ENCODE measurements around the gene IQSEC1.
A peak's percentile ranks its signal among the peaks of the same experiment; 100 is the strongest.

The IQSEC1 gene

GRCh38 chr3:12947504-12948369 is 125.5 kb downstream of the IQSEC1 start:
- Histone ChIP-seq H3K27me3 (ENCODE audit: control insufficient read depth in 3 of 3, insufficient read depth in 3 of 3, low read depth in 1 of 3, low read length in 3 of 3) (no peaks in the 10 kb centered on the region), H2BK15ac (ENCODE audit: low read length) (no peak overlapping the region), H2AK5ac (ENCODE audit: low read depth, low read length) (peak overlapping the region; percentile 8), H3K79me1 (ENCODE audit: low read depth, low read length) (peaks cover 5% of the 10 kb centered on the region), H3K4me2 (ENCODE audit: insufficient read depth, low read length, poor library complexity, severe bottlenecking) (no peak overlapping the region), H3K36me3 (replicated peaks in 1 of 2; ENCODE audit: control insufficient read depth in 2 of 2, insufficient read depth in 2 of 2, low read length in 2 of 2) (peaks cover 0 to 5% of the 10 kb centered on the region in 2 donors), H3K4ac (ENCODE audit: low read length) (no peak overlapping the region), H2BK5ac (ENCODE audit: low read length) (no peak overlapping the region), H4K8ac (ENCODE audit: low read depth, low read length) (no peak overlapping the region), H2AFZ (ENCODE audit: low read length) (no peak overlapping the region), H3K18ac (ENCODE audit: low read length) (peak overlapping the region; percentile 69), H2BK120ac (ENCODE audit: low read depth, low read length) (no peak overlapping the region), H2BK12ac (ENCODE audit: low read length) (no peak overlapping the region), H3K23ac (ENCODE audit: low read depth, low read length, poor library complexity) (peak overlapping the region; percentile 71), H3K9me3 (replicated peaks in 1 of 2; ENCODE audit: control insufficient read depth in 2 of 2, insufficient read depth in 1 of 2, low read depth in 1 of 2, low read length in 2 of 2) (peaks cover 0 to under 1% of the 10 kb centered on the region in 2 donors), H3K4me1 (ENCODE audit: control insufficient read depth in 2 of 2, insufficient read depth in 1 of 2, low read depth in 1 of 2, low read length in 2 of 2) (peaks cover 19 to 20% of the 10 kb centered on the region in 2 donors), H4K91ac (ENCODE audit: low read depth, low read length, poor library complexity) (no peak overlapping the region), H3K9ac (ENCODE audit: low read depth, low read length, poor library complexity) (no peak overlapping the region), H3K14ac (ENCODE audit: low read length) (no peak overlapping the region), H3K4me3 (ENCODE audit: low read length in 2 of 2) (no peak overlapping the region), H3K27ac (replicated peaks; ENCODE audit: low read length) (no peak overlapping the region)
- no peak for DNase-seq (ENCODE audit: low spot score)
- WGBS, 2 donors (ENCODE audit: extremely low coverage in 2 of 2, insufficient read length in 2 of 2, insufficient replicate concordance in 1 of 2): no CpG with 5 or more reads among the region's 7 CpGs

DNA sequence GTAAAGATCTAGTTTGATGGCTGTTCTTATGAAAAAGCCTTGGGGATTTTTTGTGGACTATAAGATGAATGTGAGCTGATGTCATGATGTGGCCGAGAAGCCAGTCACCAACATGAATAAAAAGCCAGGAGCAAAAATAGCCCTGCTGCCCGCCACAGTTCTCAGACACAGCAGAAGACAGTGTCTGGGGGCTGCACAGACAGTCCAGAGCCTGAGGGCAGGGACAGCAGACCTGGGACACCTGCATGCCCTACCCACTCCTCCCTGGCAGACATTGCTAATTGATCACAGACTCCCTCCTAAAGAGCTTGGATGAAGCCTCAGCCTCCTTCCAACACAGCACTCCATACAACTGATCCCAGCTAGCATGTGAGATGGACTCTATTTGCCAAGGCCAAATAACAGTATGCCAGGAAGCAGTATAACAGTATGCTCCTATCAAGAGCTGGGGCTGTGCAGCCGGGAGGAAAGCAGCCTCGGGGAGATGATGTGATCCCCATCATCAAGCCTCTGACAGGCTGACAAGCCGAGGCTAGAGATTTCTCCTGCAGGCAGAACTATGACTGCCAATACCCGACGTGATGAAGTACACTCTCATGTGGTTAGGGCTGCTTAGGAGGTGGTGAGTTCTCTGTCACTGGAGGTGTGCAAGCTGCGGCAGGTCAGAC is 126.4 kb downstream of the IQSEC1 start:
- H2BK120ac ChIP-seq (ENCODE audit: low read depth, low read length): no peak overlapping the region
- H3K79me1 ChIP-seq (ENCODE audit: low read depth, low read length): peaks cover 5% of the 10 kb centered on the region
- H4K8ac ChIP-seq (ENCODE audit: low read depth, low read length): no peak overlapping the region
- no peak overlapping the region for H3K27ac ChIP-seq (replicated peaks; ENCODE audit: low read length)
- no peak overlapping the region for H2AFZ ChIP-seq (ENCODE audit: low read length)
- no peak overlapping the region for H3K9ac ChIP-seq (ENCODE audit: low read depth, low read length, poor library complexity)
- no CpG with 5 or more reads among the region's 8 CpGs for WGBS, 2 donors (ENCODE audit: extremely low coverage in 2 of 2, insufficient read length in 2 of 2, insufficient replicate concordance in 1 of 2)
- H3K4me2 ChIP-seq (ENCODE audit: insufficient read depth, low read length, poor library complexity, severe bottlenecking): no peak overlapping the region
- no peaks in the 10 kb centered on the region for H3K27me3 ChIP-seq (ENCODE audit: control insufficient read depth in 3 of 3, insufficient read depth in 3 of 3, low read depth in 1 of 3, low read length in 3 of 3)
- H2BK15ac ChIP-seq (ENCODE audit: low read length): no peak overlapping the region
- H3K23ac ChIP-seq (ENCODE audit: low read depth, low read length, poor library complexity): peak overlapping the region; percentile 71
- no peak overlapping the region for H2BK5ac ChIP-seq (ENCODE audit: low read length)
- no peak overlapping the region for H3K4ac ChIP-seq (ENCODE audit: low read length)
- no peak overlapping the region for H4K91ac ChIP-seq (ENCODE audit: low read depth, low read length, poor library complexity)
- H3K4me1 ChIP-seq (ENCODE audit: control insufficient read depth in 2 of 2, insufficient read depth in 1 of 2, low read depth in 1 of 2, low read length in 2 of 2): peaks cover 17 to 20% of the 10 kb centered on the region in 2 donors
- H3K9me3 ChIP-seq (replicated peaks in 1 of 2; ENCODE audit: control insufficient read depth in 2 of 2, insufficient read depth in 1 of 2, low read depth in 1 of 2, low read length in 2 of 2): peaks cover 0 to 2% of the 10 kb centered on the region in 2 donors
- H3K18ac ChIP-seq (ENCODE audit: low read length): no peak overlapping the region
- H2BK12ac ChIP-seq (ENCODE audit: low read length): no peak overlapping the region
- no peak overlapping the region for H3K14ac ChIP-seq (ENCODE audit: low read length)
- H3K4me3 ChIP-seq (ENCODE audit: low read length in 2 of 2): no peak overlapping the region
- H2AK5ac ChIP-seq (ENCODE audit: low read depth, low read length): no peak overlapping the region
- H3K36me3 ChIP-seq (replicated peaks in 1 of 2; ENCODE audit: control insufficient read depth in 2 of 2, insufficient read depth in 2 of 2, low read length in 2 of 2): peaks cover 4 to 10% of the 10 kb centered on the region in 2 donors
- DNase-seq (ENCODE audit: low spot score): no peak

DNA sequence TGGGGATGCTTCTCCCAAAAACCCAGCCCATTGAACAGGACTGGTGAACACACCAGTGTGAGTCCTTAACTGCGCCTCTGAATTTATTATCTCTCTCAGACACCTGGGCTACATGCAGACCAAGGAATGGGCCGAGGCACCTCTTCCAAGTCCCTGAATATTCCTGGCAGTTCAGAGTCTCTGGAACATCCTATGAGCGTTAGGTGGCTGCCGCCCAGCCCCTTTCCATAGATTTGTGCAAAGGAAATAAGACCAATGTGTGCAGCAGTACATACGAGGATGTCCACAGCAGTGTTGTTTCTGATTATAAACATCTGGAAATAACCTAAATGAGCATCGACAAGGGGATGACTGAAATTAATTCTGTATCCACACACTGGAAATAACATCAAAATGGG is 127.0 kb downstream of the IQSEC1 start:
- no peak overlapping the region for H2BK5ac ChIP-seq (ENCODE audit: low read length)
- H3K4me3 ChIP-seq (ENCODE audit: low read length in 2 of 2): no peak overlapping the region
- peaks cover 0 to 2% of the 10 kb centered on the region in 2 donors for H3K9me3 ChIP-seq (replicated peaks in 1 of 2; ENCODE audit: control insufficient read depth in 2 of 2, insufficient read depth in 1 of 2, low read depth in 1 of 2, low read length in 2 of 2)
- peaks cover 7 to 15% of the 10 kb centered on the region in 2 donors for H3K36me3 ChIP-seq (replicated peaks in 1 of 2; ENCODE audit: control insufficient read depth in 2 of 2, insufficient read depth in 2 of 2, low read length in 2 of 2)
- no peak overlapping the region for H4K8ac ChIP-seq (ENCODE audit: low read depth, low read length)
- no peak overlapping the region for H4K91ac ChIP-seq (ENCODE audit: low read depth, low read length, poor library complexity)
- H3K4me1 ChIP-seq (ENCODE audit: control insufficient read depth in 2 of 2, insufficient read depth in 1 of 2, low read depth in 1 of 2, low read length in 2 of 2): peaks cover 17 to 20% of the 10 kb centered on the region in 2 donors
- H2BK15ac ChIP-seq (ENCODE audit: low read length): no peak overlapping the region
- no peaks in the 10 kb centered on the region for H3K27me3 ChIP-seq (ENCODE audit: control insufficient read depth in 3 of 3, insufficient read depth in 3 of 3, low read depth in 1 of 3, low read length in 3 of 3)
- H2AFZ ChIP-seq (ENCODE audit: low read length): no peak overlapping the region
- H3K4ac ChIP-seq (ENCODE audit: low read length): no peak overlapping the region
- no peak overlapping the region for H3K9ac ChIP-seq (ENCODE audit: low read depth, low read length, poor library complexity)
- no peak overlapping the region for H3K14ac ChIP-seq (ENCODE audit: low read length)
- H2BK120ac ChIP-seq (ENCODE audit: low read depth, low read length): no peak overlapping the region
- no peak overlapping the region for H3K4me2 ChIP-seq (ENCODE audit: insufficient read depth, low read length, poor library complexity, severe bottlenecking)
- no peak overlapping the region for H3K27ac ChIP-seq (replicated peaks; ENCODE audit: low read length)
- WGBS, 2 donors (ENCODE audit: extremely low coverage in 2 of 2, insufficient read length in 2 of 2, insufficient replicate concordance in 1 of 2): no CpG with 5 or more reads among the region's 6 CpGs
- H2BK12ac ChIP-seq (ENCODE audit: low read length): no peak overlapping the region
- no peak for DNase-seq (ENCODE audit: low spot score)
- H2AK5ac ChIP-seq (ENCODE audit: low read depth, low read length): no peak overlapping the region
- H3K79me1 ChIP-seq (ENCODE audit: low read depth, low read length): peaks cover 5% of the 10 kb centered on the region
- H3K23ac ChIP-seq (ENCODE audit: low read depth, low read length, poor library complexity): no peak overlapping the region
- H3K18ac ChIP-seq (ENCODE audit: low read length): no peak overlapping the region

GRCh38 chr3:12944849-12945248 is 128.4 kb downstream of the IQSEC1 start:
- Histone ChIP-seq H2BK15ac (ENCODE audit: low read length) (no peak overlapping the region), H3K4me3 (ENCODE audit: low read length in 2 of 2) (no peak overlapping the region), H3K4ac (ENCODE audit: low read length) (no peak overlapping the region), H3K79me1 (ENCODE audit: low read depth, low read length) (peaks cover 5% of the 10 kb centered on the region), H2BK12ac (ENCODE audit: low read length) (no peak overlapping the region), H3K4me1 (ENCODE audit: control insufficient read depth in 2 of 2, insufficient read depth in 1 of 2, low read depth in 1 of 2, low read length in 2 of 2) (peaks cover 17 to 20% of the 10 kb centered on the region in 2 donors), H3K4me2 (ENCODE audit: insufficient read depth, low read length, poor library complexity, severe bottlenecking) (no peak overlapping the region), H3K23ac (ENCODE audit: low read depth, low read length, poor library complexity) (no peak overlapping the region), H3K27ac (replicated peaks; ENCODE audit: low read length) (peak overlapping the region; percentile 57), H2BK120ac (ENCODE audit: low read depth, low read length) (no peak overlapping the region), H2BK5ac (ENCODE audit: low read length) (no peak overlapping the region), H4K91ac (ENCODE audit: low read depth, low read length, poor library complexity) (no peak overlapping the region), H3K9me3 (replicated peaks in 1 of 2; ENCODE audit: control insufficient read depth in 2 of 2, insufficient read depth in 1 of 2, low read depth in 1 of 2, low read length in 2 of 2) (peaks cover 0 to 2% of the 10 kb centered on the region in 2 donors), H3K36me3 (replicated peaks in 1 of 2; ENCODE audit: control insufficient read depth in 2 of 2, insufficient read depth in 2 of 2, low read length in 2 of 2) (peaks cover 11 to 27% of the 10 kb centered on the region in 2 donors), H3K18ac (ENCODE audit: low read length) (peak overlapping the region; percentile 50), H3K27me3 (ENCODE audit: control insufficient read depth in 3 of 3, insufficient read depth in 3 of 3, low read depth in 1 of 3, low read length in 3 of 3) (no peaks in the 10 kb centered on the region), H4K8ac (ENCODE audit: low read depth, low read length) (no peak overlapping the region), H3K14ac (ENCODE audit: low read length) (no peak overlapping the region), H2AK5ac (ENCODE audit: low read depth, low read length) (no peak overlapping the region), H2AFZ (ENCODE audit: low read length) (peak overlapping the region; percentile 73), H3K9ac (ENCODE audit: low read depth, low read length, poor library complexity) (peak overlapping the region; percentile 37)
- no CpG with 5 or more reads among the region's 6 CpGs for WGBS, 2 donors (ENCODE audit: extremely low coverage in 2 of 2, insufficient read length in 2 of 2, insufficient replicate concordance in 1 of 2)
- DNase-seq (ENCODE audit: low spot score): no peak
